ENCODE data around the gene VPS52. TPM values are rescaled to one million over a fixed set of nuclear protein-coding genes. Genes with fewer than 3 reads are reported as not detected.

The VPS52 gene
- total and polyA plus RNA-seq, 9 of the 15 experiments (the other 6 are each of a cell fraction or from before 2014, with no cell fraction given): 24.4 to 103 (median 40.2) TPM

DNA sequence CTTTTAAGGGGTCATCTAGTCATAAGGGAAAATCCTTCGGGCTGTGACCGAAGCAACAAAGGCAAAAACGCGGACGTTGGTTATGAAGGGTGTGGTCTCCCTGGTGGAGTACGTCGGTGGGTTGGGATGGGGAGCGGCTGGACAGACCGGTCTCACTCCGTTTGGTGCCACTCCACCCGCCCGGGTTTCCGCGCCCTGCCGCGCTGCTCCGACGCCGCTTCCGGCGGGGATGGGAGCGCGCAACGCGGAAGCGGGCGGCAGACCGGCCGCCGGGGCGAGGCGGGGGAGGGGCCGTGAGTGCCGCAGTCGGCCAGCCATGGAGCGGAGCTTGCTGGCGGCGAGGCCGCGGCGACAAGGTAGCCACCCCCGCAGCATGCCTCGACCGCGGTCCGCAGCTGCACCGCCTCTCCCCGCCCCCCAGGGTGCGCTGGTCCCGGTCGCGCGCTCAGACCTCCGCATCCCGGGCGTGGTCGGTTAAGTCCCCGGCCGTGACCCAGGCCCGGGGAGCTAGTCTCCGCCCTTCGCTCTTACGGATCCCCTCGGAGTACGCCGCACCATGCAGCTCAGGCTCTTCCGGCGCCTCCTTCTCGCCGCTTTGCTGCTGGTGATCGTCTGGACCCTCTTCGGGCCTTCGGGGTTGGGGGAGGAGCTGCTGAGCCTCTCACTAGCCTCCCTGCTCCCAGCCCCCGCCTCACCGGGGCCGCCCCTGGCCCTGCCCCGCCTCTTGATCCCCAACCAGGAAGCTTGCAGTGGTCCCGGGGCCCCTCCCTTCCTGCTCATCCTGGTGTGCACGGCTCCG lies 5.4 kb upstream of the VPS52 start, which contains the start of gene B3GALT4 (continued):
- TF ChIP-seq, protein P1, sequence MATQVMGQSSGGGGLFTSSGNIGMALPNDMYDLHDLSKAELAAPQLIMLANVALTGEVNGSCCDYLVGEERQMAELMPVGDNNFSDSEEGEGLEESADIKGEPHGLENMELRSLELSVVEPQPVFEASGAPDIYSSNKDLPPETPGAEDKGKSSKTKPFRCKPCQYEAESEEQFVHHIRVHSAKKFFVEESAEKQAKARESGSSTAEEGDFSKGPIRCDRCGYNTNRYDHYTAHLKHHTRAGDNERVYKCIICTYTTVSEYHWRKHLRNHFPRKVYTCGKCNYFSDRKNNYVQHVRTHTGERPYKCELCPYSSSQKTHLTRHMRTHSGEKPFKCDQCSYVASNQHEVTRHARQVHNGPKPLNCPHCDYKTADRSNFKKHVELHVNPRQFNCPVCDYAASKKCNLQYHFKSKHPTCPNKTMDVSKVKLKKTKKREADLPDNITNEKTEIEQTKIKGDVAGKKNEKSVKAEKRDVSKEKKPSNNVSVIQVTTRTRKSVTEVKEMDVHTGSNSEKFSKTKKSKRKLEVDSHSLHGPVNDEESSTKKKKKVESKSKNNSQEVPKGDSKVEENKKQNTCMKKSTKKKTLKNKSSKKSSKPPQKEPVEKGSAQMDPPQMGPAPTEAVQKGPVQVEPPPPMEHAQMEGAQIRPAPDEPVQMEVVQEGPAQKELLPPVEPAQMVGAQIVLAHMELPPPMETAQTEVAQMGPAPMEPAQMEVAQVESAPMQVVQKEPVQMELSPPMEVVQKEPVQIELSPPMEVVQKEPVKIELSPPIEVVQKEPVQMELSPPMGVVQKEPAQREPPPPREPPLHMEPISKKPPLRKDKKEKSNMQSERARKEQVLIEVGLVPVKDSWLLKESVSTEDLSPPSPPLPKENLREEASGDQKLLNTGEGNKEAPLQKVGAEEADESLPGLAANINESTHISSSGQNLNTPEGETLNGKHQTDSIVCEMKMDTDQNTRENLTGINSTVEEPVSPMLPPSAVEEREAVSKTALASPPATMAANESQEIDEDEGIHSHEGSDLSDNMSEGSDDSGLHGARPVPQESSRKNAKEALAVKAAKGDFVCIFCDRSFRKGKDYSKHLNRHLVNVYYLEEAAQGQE (IDR thresholded peaks at IDR 0.05; ENCODE audit: borderline replicate concordance): peak; percentile 58; the same call in 1 of the 2 replicates
- TF ChIP-seq, protein P1 (CRISPR knock-in tag; IDR thresholded peaks at IDR 0.05; ENCODE audit: low read depth): peak; percentile 88
- TF ChIP-seq, protein P2, sequence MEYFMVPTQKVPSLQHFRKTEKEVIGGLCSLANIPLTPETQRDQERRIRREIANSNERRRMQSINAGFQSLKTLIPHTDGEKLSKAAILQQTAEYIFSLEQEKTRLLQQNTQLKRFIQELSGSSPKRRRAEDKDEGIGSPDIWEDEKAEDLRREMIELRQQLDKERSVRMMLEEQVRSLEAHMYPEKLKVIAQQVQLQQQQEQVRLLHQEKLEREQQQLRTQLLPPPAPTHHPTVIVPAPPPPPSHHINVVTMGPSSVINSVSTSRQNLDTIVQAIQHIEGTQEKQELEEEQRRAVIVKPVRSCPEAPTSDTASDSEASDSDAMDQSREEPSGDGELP (CRISPR knock-in tag; IDR thresholded peaks at IDR 0.05; ENCODE audit: borderline replicate concordance): peak; percentile 92
- TF ChIP-seq TEAD4 (IDR thresholded peaks at IDR 0.05; ENCODE audit: low read length) (peak; percentile 19), TEAD4 (CRISPR knock-in tag; IDR thresholded peaks at IDR 0.05; ENCODE audit: borderline replicate concordance) (no peak), FOS (IDR thresholded peaks at IDR 0.05; ENCODE audit: extremely low read depth, insufficient read length) (no peak), ZNF316 (IDR thresholded peaks at IDR 0.05) (no peak), CBX5 (IDR thresholded peaks at IDR 0.05; ENCODE audit: borderline replicate concordance, low read depth) (no peak), ZNF347 (CRISPR knock-in tag; IDR thresholded peaks at IDR 0.05; ENCODE audit: low read depth) (0 out of 2 replicates have a peak, but pooled peaks have one; percentile 18)
- TF ChIP-seq, protein P3, sequence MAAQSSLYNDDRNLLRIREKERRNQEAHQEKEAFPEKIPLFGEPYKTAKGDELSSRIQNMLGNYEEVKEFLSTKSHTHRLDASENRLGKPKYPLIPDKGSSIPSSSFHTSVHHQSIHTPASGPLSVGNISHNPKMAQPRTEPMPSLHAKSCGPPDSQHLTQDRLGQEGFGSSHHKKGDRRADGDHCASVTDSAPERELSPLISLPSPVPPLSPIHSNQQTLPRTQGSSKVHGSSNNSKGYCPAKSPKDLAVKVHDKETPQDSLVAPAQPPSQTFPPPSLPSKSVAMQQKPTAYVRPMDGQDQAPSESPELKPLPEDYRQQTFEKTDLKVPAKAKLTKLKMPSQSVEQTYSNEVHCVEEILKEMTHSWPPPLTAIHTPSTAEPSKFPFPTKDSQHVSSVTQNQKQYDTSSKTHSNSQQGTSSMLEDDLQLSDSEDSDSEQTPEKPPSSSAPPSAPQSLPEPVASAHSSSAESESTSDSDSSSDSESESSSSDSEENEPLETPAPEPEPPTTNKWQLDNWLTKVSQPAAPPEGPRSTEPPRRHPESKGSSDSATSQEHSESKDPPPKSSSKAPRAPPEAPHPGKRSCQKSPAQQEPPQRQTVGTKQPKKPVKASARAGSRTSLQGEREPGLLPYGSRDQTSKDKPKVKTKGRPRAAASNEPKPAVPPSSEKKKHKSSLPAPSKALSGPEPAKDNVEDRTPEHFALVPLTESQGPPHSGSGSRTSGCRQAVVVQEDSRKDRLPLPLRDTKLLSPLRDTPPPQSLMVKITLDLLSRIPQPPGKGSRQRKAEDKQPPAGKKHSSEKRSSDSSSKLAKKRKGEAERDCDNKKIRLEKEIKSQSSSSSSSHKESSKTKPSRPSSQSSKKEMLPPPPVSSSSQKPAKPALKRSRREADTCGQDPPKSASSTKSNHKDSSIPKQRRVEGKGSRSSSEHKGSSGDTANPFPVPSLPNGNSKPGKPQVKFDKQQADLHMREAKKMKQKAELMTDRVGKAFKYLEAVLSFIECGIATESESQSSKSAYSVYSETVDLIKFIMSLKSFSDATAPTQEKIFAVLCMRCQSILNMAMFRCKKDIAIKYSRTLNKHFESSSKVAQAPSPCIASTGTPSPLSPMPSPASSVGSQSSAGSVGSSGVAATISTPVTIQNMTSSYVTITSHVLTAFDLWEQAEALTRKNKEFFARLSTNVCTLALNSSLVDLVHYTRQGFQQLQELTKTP (IDR thresholded peaks at IDR 0.05; ENCODE audit: low read depth in 1 of 2, partially characterized antibody in 2 of 2): no peak
- TF ChIP-seq, protein P4, sequence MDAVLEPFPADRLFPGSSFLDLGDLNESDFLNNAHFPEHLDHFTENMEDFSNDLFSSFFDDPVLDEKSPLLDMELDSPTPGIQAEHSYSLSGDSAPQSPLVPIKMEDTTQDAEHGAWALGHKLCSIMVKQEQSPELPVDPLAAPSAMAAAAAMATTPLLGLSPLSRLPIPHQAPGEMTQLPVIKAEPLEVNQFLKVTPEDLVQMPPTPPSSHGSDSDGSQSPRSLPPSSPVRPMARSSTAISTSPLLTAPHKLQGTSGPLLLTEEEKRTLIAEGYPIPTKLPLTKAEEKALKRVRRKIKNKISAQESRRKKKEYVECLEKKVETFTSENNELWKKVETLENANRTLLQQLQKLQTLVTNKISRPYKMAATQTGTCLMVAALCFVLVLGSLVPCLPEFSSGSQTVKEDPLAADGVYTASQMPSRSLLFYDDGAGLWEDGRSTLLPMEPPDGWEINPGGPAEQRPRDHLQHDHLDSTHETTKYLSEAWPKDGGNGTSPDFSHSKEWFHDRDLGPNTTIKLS (IDR thresholded peaks at IDR 0.05; ENCODE audit: borderline replicate concordance, low read depth): no peak; the same call in 1 of the 2 replicates
